Mesodermal cell (in vitro differentiated cells): Measurements from ENCODE around the gene ACSL1.
A peak's percentile ranks its signal among the peaks of the same experiment; 100 is the strongest.
"Not testable (repeated sequence)": the region's sequence is repeated elsewhere in the genome, so short reads cannot be mapped to it uniquely, and the experiment has no call there.

Experiments used
- H3K27ac ChIP-seq: 2 replicates; pipeline ENCODE4 v1.7.0; 2013; ENCODE audit warnings: mild to moderate bottlenecking, low read depth, low read length, moderate library complexity; ENCODE audit not compliant: severe bottlenecking
- H3K36me3 ChIP-seq: 2 replicates; pipeline ENCODE4 v1.7.1; 2013; ENCODE audit warnings: mild to moderate bottlenecking, low read length, moderate library complexity; ENCODE audit not compliant: control insufficient read depth, insufficient read depth
- H3K4me1 ChIP-seq: one replicate; pipeline ENCODE4 v1.7.1; 2013; ENCODE audit warnings: mild to moderate bottlenecking, low read length; ENCODE audit not compliant: insufficient read depth, control insufficient read depth, poor library complexity, severe bottlenecking
- H3K4me3 ChIP-seq: 2 replicates; pipeline ENCODE4 v1.7.0; 2013; ENCODE audit warnings: low read length, control low read depth, mild to moderate bottlenecking; ENCODE audit not compliant: insufficient read depth, poor library complexity, severe bottlenecking; ENCODE audit errors: extremely low read depth
- H3K9me3 ChIP-seq: 2 replicates; pipeline ENCODE4 v1.7.1; 2013; ENCODE audit warnings: mild to moderate bottlenecking, low read length, moderate library complexity; ENCODE audit not compliant: control insufficient read depth
- WGBS, 2 experiments: methylation state at CpG; one replicate each; pipeline ENCODE4 v1.1.5; 2013; ENCODE audit warnings: missing lambda C conversion rate in 2 of 2; ENCODE audit not compliant: insufficient coverage in 2 of 2; 5-methylcytosine and 5-hydroxymethylcytosine counted together

The ACSL1 gene

GRCh38 chr4:184740980-184741391 lies 84.8 kb downstream of the ACSL1 start:
- no peak overlapping the region for H3K4me3 ChIP-seq
- no peaks in the 10 kb centered on the region for H3K36me3 ChIP-seq
- H3K9me3 ChIP-seq: no peaks in the 10 kb centered on the region
- peaks cover 2% of the 10 kb centered on the region for H3K4me1 ChIP-seq
- H3K27ac ChIP-seq: no peak overlapping the region
- WGBS, 2 experiments: 96 to 97% methylated on average over 15 to 17 of the region's 20 CpGs

GRCh38 chr4:184739575-184739974 lies 86.2 kb downstream of the ACSL1 start:
- WGBS, 2 experiments: no CpG with 5 or more reads among the region's 1 CpG
- H3K4me1 ChIP-seq, H3K4me3 ChIP-seq, H3K27ac ChIP-seq, H3K36me3 ChIP-seq, H3K9me3 ChIP-seq: not testable (repeated sequence)

- Histone ChIP-seq H3K4me1 (peaks cover 6% of the 10 kb centered on the region), H3K27ac (no peak overlapping the region), H3K36me3 (peaks cover 6% of the 10 kb centered on the region), H3K4me3 (peak overlapping the region; percentile 93), H3K9me3 (no peaks in the 10 kb centered on the region)
- 56% methylated on average over 1 of the region's 6 CpGs; no CpG with 5 or more reads in 1 of the 2 experiments for WGBS, 2 experiments
These were observed 91.0 kb downstream of the ACSL1 start for GRCh38 chr4:184734758-184735157.

- Histone ChIP-seq H3K4me3 (peak within 1 kb of the TSS; percentile 93), H3K27ac (peak within 1 kb of the TSS; percentile 46), H3K36me3 (peaks cover 14% of the 10 kb centered on the region), H3K9me3 (no peaks in the 10 kb centered on the region), H3K4me1 (peaks cover 6% of the 10 kb centered on the region)
- WGBS, 2 experiments: 0% methylated on average over 51 of the region's 69 CpGs
These were observed 91.9 kb downstream of the ACSL1 start, which contains the start of gene CENPU for GRCh38 chr4:184733654-184734524. Gene CENPU (minus strand): TSS chr4:184734096. CDS start chr4:184734062, 34 bp downstream.

- H3K27ac ChIP-seq: no peak overlapping the region
- H3K36me3 ChIP-seq: peaks cover 30% of the 10 kb centered on the region
- H3K9me3 ChIP-seq: no peaks in the 10 kb centered on the region
- peaks cover 6% of the 10 kb centered on the region for H3K4me1 ChIP-seq
- peak overlapping the region; percentile 93 for H3K4me3 ChIP-seq
- 100% methylated on average over 1 of the region's 4 CpGs; no CpG with 5 or more reads in 1 of the 2 experiments for WGBS, 2 experiments
These were observed 93.6 kb downstream of the ACSL1 start for GRCh38 chr4:184732126-184732525.

- Histone ChIP-seq H3K4me3 (no peak overlapping the region), H3K27ac (no peak overlapping the region), H3K36me3 (peaks cover 35% of the 10 kb centered on the region), H3K4me1 (peaks cover 6% of the 10 kb centered on the region), H3K9me3 (no peaks in the 10 kb centered on the region)
- 62 to 63% methylated on average over 3 of the region's 6 CpGs for WGBS, 2 experiments
These were observed 94.7 kb downstream of the ACSL1 start for GRCh38 chr4:184731056-184731455.

GRCh38 chr4:184729946-184730345 lies 95.8 kb downstream of the ACSL1 start:
- H3K27ac ChIP-seq: no peak overlapping the region
- 82 to 92% methylated on average over 4 of the region's 5 CpGs for WGBS, 2 experiments
- H3K36me3 ChIP-seq: peaks cover 42% of the 10 kb centered on the region
- no peaks in the 10 kb centered on the region for H3K9me3 ChIP-seq
- peaks cover 6% of the 10 kb centered on the region for H3K4me1 ChIP-seq
- H3K4me3 ChIP-seq: no peak overlapping the region

- WGBS, 2 experiments: 100% methylated on average over 1 to 2 of the region's 2 CpGs
- Histone ChIP-seq H3K36me3 (peaks cover 47% of the 10 kb centered on the region), H3K4me3 (no peak overlapping the region), H3K4me1 (peaks cover 6% of the 10 kb centered on the region), H3K27ac (no peak overlapping the region), H3K9me3 (no peaks in the 10 kb centered on the region)
These were observed 96.9 kb downstream of the ACSL1 start for GRCh38 chr4:184728858-184729257.

GRCh38 chr4:184727430-184727829 lies 98.3 kb downstream of the ACSL1 start:
- H3K9me3 ChIP-seq: no peaks in the 10 kb centered on the region
- H3K4me3 ChIP-seq: no peak overlapping the region
- 100% methylated on average over 1 of the region's 3 CpGs for WGBS, 2 experiments
- H3K27ac ChIP-seq: no peak overlapping the region
- peaks cover 54% of the 10 kb centered on the region for H3K36me3 ChIP-seq
- peaks cover 3% of the 10 kb centered on the region for H3K4me1 ChIP-seq

GRCh38 chr4:184722798-184723197 lies 103.0 kb downstream of the ACSL1 start:
- H3K36me3 ChIP-seq: peaks cover 61% of the 10 kb centered on the region
- 100% methylated on average over 1 of the region's 1 CpG; no CpG with 5 or more reads in 1 of the 2 experiments for WGBS, 2 experiments

GRCh38 chr4:184721254-184721653 lies 104.5 kb downstream of the ACSL1 start:
- Histone ChIP-seq H3K4me1 (no peaks in the 10 kb centered on the region), H3K9me3 (no peaks in the 10 kb centered on the region), H3K27ac (no peak overlapping the region), H3K36me3 (peaks cover 63% of the 10 kb centered on the region), H3K4me3 (no peak overlapping the region)

More at GRCh38 chr4:184722798-184723197, 103.0 kb downstream of the ACSL1 start:
- H3K27ac ChIP-seq: no peak overlapping the region
- H3K4me3 ChIP-seq: no peak overlapping the region
- no peaks in the 10 kb centered on the region for H3K9me3 ChIP-seq
- H3K4me1 ChIP-seq: no peaks in the 10 kb centered on the region
